Neural cell (in vitro differentiated cells): ENCODE measurements around the gene GSE1. TPM values are rescaled to one million over a fixed set of nuclear protein-coding genes. Genes with fewer than 3 reads are reported as not detected.

ENCODE experiments used
- H2AFZ ChIP-seq: fragments of 200-600, 300-800 bp; sonication (generic), shearing (Covaris generic); 2 replicates; pipeline ENCODE4 v1.6.0; 2014; ENCODE audit warnings: low read depth, mild to moderate bottlenecking, antibody characterized with exemption, low read length, moderate library complexity
- H3F3A ChIP-seq: fragments of 200-600 bp; shearing (Covaris generic); 2 replicates; pipeline ENCODE4 v1.6.1; 2016; ENCODE audit warnings: mild to moderate bottlenecking, moderate library complexity, mixed read lengths, antibody characterized with exemption, low read length; ENCODE audit not compliant: insufficient read depth, poor library complexity, severe bottlenecking
- H3K27ac ChIP-seq: fragments of 200-600, 300-800 bp; sonication (generic), shearing (Covaris generic); 2 replicates; pipeline ENCODE4 v1.5.1; 2014; ENCODE audit warnings: mild to moderate bottlenecking, low read length, moderate library complexity
- H3K27me3 ChIP-seq: fragments of 300-800, 200-600 bp; sonication (generic), shearing (Covaris generic); 2 replicates; pipeline ENCODE4 v1.6.0; 2014; ENCODE audit warnings: mild to moderate bottlenecking, low read depth, low read length, moderate library complexity; ENCODE audit not compliant: insufficient read depth
- H3K36me3 ChIP-seq: fragments of 300-800, 200-600 bp; sonication (generic), shearing (Covaris generic); 2 replicates; pipeline ENCODE4 v1.5.1; 2014; ENCODE audit warnings: mild to moderate bottlenecking, antibody characterized with exemption, low read length, moderate library complexity; ENCODE audit not compliant: insufficient read depth
- H3K4me2 ChIP-seq: fragments of 300-800, 200-600 bp; sonication (generic), shearing (Covaris generic); 2 replicates; pipeline ENCODE4 v1.6.0; 2014; ENCODE audit warnings: mild to moderate bottlenecking, low read length
- H3K4me3 ChIP-seq: fragments of 300-800, 200-600 bp; sonication (generic), shearing (Covaris generic); 2 replicates; pipeline ENCODE4 v1.5.1; 2014; ENCODE audit warnings: mild to moderate bottlenecking, low read length, moderate library complexity
- H3K79me2 ChIP-seq: fragments of 200-600 bp; shearing (Covaris generic); replicated peaks from 2 replicates; pipeline ENCODE4 v1.6.0; 2014; ENCODE audit warnings: mild to moderate bottlenecking, low read length, moderate library complexity; ENCODE audit not compliant: insufficient read depth
- H3K9ac ChIP-seq: fragments of 300-800, 200-600 bp; sonication (generic), shearing (Covaris generic); 2 replicates; pipeline ENCODE4 v1.6.1; 2016; ENCODE audit warnings: mild to moderate bottlenecking, low read length, mixed read lengths
- H3K9me2 ChIP-seq: fragments of 200-600 bp; shearing (Covaris generic); 2 replicates; pipeline ENCODE4 v1.6.1; 2016; ENCODE audit warnings: mild to moderate bottlenecking, low read length, mixed read lengths; ENCODE audit not compliant: insufficient read depth
- H3K9me3 ChIP-seq: fragments of 200-600, 300-800 bp; sonication (generic), shearing (Covaris generic); 2 replicates; pipeline ENCODE4 v1.6.1; 2016; ENCODE audit warnings: mild to moderate bottlenecking, mixed run types, low read length, moderate library complexity, mixed read lengths
- H4K20me1 ChIP-seq: fragments of 200-600 bp; shearing (Covaris generic); 2 replicates; pipeline ENCODE4 v1.6.1; 2016; ENCODE audit warnings: mild to moderate bottlenecking, mixed run types; ENCODE audit not compliant: insufficient read depth
- CTCF ChIP-seq: fragments of 450-650 bp; IDR thresholded peaks from 2 replicates; pipeline ENCODE4 v1.5.1; 2014; ENCODE audit warnings: antibody characterized with exemption, mild to moderate bottlenecking, moderate library complexity; ENCODE audit not compliant: poor library complexity, severe bottlenecking
- EP300 ChIP-seq: fragments of 450-650 bp; conservative IDR thresholded peaks from 2 replicates; pipeline ENCODE4 v1.6.1; 2014; ENCODE audit warnings: antibody characterized with exemption, mild to moderate bottlenecking, moderate library complexity; ENCODE audit not compliant: poor library complexity, severe bottlenecking
- EZH2 ChIP-seq: fragments of 200-600, 300-800 bp; shearing (Covaris generic), sonication (generic); IDR thresholded peaks from 2 replicates; pipeline ENCODE4 v1.6.1; 2014; ENCODE audit warnings: antibody characterized with exemption, low read length, borderline replicate concordance, mild to moderate bottlenecking; ENCODE audit not compliant: insufficient read depth, poor library complexity, severe bottlenecking
- MXI1 ChIP-seq: fragments of 450-650 bp; conservative IDR thresholded peaks from 2 replicates; pipeline ENCODE4 v1.6.1; 2014; ENCODE audit warnings: antibody characterized with exemption, mild to moderate bottlenecking; ENCODE audit not compliant: poor library complexity, severe bottlenecking
- POLR2AphosphoS5 ChIP-seq: IDR thresholded peaks from 2 replicates; pipeline ENCODE4 v1.6.1; 2012
- RAD21 ChIP-seq: fragments of 450-650 bp; conservative IDR thresholded peaks from 2 replicates; pipeline ENCODE4 v1.6.1; 2014; ENCODE audit warnings: antibody characterized with exemption, mild to moderate bottlenecking, moderate library complexity
- REST ChIP-seq: IDR thresholded peaks from 2 replicates; pipeline ENCODE4 v1.6.1; 2012; ENCODE audit warnings: borderline replicate concordance
- SMC3 ChIP-seq: fragments of 450-650 bp; conservative IDR thresholded peaks from 2 replicates; pipeline ENCODE4 v1.6.1; 2014; ENCODE audit warnings: antibody characterized with exemption, mild to moderate bottlenecking, moderate library complexity; ENCODE audit not compliant: poor library complexity
- TAF1 ChIP-seq: IDR thresholded peaks from 2 replicates; pipeline ENCODE4 v1.6.1; 2012; ENCODE audit warnings: low read depth
- polyA plus RNA-seq: library from polyadenylated mRNA; depleted of rRNA; stranded (reverse); fragments of >200 nt; gene quantifications from 2 replicates; pipeline ENCODE4 v1.2.3, GENCODE V29; 2014

The GSE1 gene
- polyA plus RNA-seq, 1 donor from 2014 or later: 35.6 TPM

GRCh38 chr16:85605051-85605911, 7.8 kb upstream of the GSE1 start:
- no peaks in the 10 kb centered on the region for H3K9me2 ChIP-seq
- H3K27ac ChIP-seq: no peak overlapping the region
- TF ChIP-seq EP300 (no peak), SMC3 (no peak), MXI1 (no peak), TAF1 (no peak), RAD21 (no peak), POLR2AphosphoS5 (no peak), REST (no peak), EZH2 (no peak), CTCF (no peak)
- H3K4me2 ChIP-seq: no peak overlapping the region
- H3K9ac ChIP-seq: no peak overlapping the region
- no peaks in the 10 kb centered on the region for H3F3A ChIP-seq
- H4K20me1 ChIP-seq: no peaks in the 10 kb centered on the region
- H2AFZ ChIP-seq: no peak overlapping the region
- no peaks in the 10 kb centered on the region for H3K9me3 ChIP-seq
- peaks cover 96% of the 10 kb centered on the region for H3K79me2 ChIP-seq
- no peaks in the 10 kb centered on the region for H3K27me3 ChIP-seq
- no peaks in the 10 kb centered on the region for H3K36me3 ChIP-seq
- no peak overlapping the region for H3K4me3 ChIP-seq

GRCh38 chr16:85605912-85606841, 6.9 kb upstream of the GSE1 start:
- no peaks in the 10 kb centered on the region for H4K20me1 ChIP-seq
- no peaks in the 10 kb centered on the region for H3K9me2 ChIP-seq
- no peak overlapping the region for H3K4me2 ChIP-seq
- H3K9me3 ChIP-seq: no peaks in the 10 kb centered on the region
- H3K79me2 ChIP-seq: peaks cover 93% of the 10 kb centered on the region
- H3K27ac ChIP-seq: peak overlapping the region; percentile 78
- H2AFZ ChIP-seq: no peak overlapping the region
- H3F3A ChIP-seq: no peaks in the 10 kb centered on the region
- peak overlapping the region; percentile 13 for H3K4me3 ChIP-seq
- TF ChIP-seq POLR2AphosphoS5 (no peak), TAF1 (no peak), MXI1 (no peak), CTCF (no peak), REST (no peak), EP300 (no peak), EZH2 (no peak), RAD21 (no peak), SMC3 (no peak)
- no peaks in the 10 kb centered on the region for H3K27me3 ChIP-seq
- no peaks in the 10 kb centered on the region for H3K36me3 ChIP-seq
- peak overlapping the region; percentile 16 for H3K9ac ChIP-seq
